TTC549 (cell line): ENCODE measurements around the gene PSMB10.

Source experiments
- FAIRE-seq: peaks from 2 replicates; lab custom pipeline; 2012; peaks lifted over from hg19 to GRCh38; lab: Jason Lieb, UNC

PSMB10 gene

GRCh38 chr16:67963662-67964321 lies 27.1 kb upstream of the PSMB10 start:
- FAIRE-seq: no peak

- no peak for FAIRE-seq
Measured at GRCh38 chr16:67963292-67963661, 26.6 kb upstream of the PSMB10 start.

- FAIRE-seq: no peak
Measured at GRCh38 chr16:67962135-67962534, 25.5 kb upstream of the PSMB10 start.

- no peak for FAIRE-seq
Measured at GRCh38 chr16:67961551-67961957, 24.9 kb upstream of the PSMB10 start.

GRCh38 chr16:67959536-67960329 lies 23.1 kb upstream of the PSMB10 start:
- FAIRE-seq: no peak

GRCh38 chr16:67957622-67958021 lies 21.0 kb upstream of the PSMB10 start:
- FAIRE-seq: no peak

- no peak for FAIRE-seq
Measured at GRCh38 chr16:67954421-67955196, 18.0 kb upstream of the PSMB10 start.

GRCh38 chr16:67953641-67954375 lies 17.2 kb upstream of the PSMB10 start:
- no peak for FAIRE-seq

- no peak for FAIRE-seq
Measured at GRCh38 chr16:67951485-67951884, 14.8 kb upstream of the PSMB10 start.

- FAIRE-seq: no peak
Measured at GRCh38 chr16:67950335-67950843, 13.7 kb upstream of the PSMB10 start.

- FAIRE-seq: no peak
Measured at GRCh38 chr16:67949645-67950044, 13.0 kb upstream of the PSMB10 start.

- FAIRE-seq: no peak
Measured at GRCh38 chr16:67948015-67948414, 11.4 kb upstream of the PSMB10 start.

GRCh38 chr16:67946966-67947558 lies 10.4 kb upstream of the PSMB10 start:
- no peak for FAIRE-seq

GRCh38 chr16:67946128-67946569 lies 9.5 kb upstream of the PSMB10 start:
- no peak for FAIRE-seq

- no peak for FAIRE-seq
Measured at GRCh38 chr16:67945392-67945933, 8.8 kb upstream of the PSMB10 start.

GRCh38 chr16:67944690-67945391 lies 8.2 kb upstream of the PSMB10 start:
- no peak for FAIRE-seq

- FAIRE-seq: no peak
Measured at GRCh38 chr16:67943619-67944504, 7.2 kb upstream of the PSMB10 start, which contains the start of gene LCAT. Gene LCAT (minus strand): TSS chr16:67944120. CDS start chr16:67944101, 19 bp downstream.

GRCh38 chr16:67943256-67943618 lies 6.6 kb upstream of the PSMB10 start:
- no peak for FAIRE-seq

- no peak for FAIRE-seq
Measured at GRCh38 chr16:67942510-67943255, 6.0 kb upstream of the PSMB10 start.
